ENCODE results near the gene BSND.
"Not testable (repeated sequence)": the region's sequence is repeated elsewhere in the genome, so short reads cannot be mapped to it uniquely, and the experiment has no call there.

BSND gene

DNA sequence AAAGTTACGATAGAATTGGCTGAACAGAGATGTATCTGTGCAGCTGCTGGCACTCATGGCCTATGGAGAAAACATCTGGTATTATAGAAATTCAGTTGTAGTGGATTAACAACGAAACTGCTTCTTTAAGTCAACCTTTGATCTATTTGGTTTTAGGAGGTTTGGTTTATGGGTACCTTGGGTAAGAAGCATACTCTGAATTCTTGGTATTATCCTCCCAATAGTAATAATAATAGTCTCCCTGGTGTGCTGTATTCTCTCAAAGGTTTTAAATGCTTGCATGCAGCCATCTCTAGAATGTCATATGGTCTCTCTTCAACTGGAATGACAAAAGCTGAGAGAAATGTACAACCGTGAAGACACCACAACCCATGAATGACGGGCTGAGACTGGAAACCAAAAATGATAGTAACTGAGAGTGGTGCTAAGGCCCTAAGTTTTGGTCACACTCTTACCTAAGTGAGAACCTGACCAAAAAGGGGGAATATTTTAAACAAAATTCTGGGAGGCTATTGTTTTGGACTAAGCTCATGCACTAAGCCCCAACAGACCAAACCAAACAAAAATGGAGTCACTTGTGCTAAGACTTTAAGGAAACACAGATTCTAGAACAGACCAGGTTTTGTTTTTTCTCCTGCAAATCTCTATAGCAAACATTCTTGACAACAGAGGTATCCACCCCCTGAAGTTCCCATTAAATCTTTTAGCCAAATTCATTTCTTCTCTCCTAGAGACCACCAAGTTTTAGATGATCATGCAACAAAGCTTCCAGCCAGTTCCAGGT is 35.9 kb upstream of the BSND start:
- H3K27ac ChIP-seq (ENCODE audit: low read depth, low read length), result no peak overlapping the region
- H3K27me3 ChIP-seq (ENCODE audit: control insufficient read depth in 1 of 2, insufficient read depth in 2 of 2, low read length in 2 of 2), result no peaks in the 10 kb centered on the region
- H3K9ac ChIP-seq (ENCODE audit: low read depth in 1 of 2, low read length in 2 of 2), result no peak overlapping the region
- H3K36me3 ChIP-seq (ENCODE audit: control insufficient read depth in 1 of 2, insufficient read depth in 2 of 2, low read length in 2 of 2), result no peaks in the 10 kb centered on the region
- H3K9me3 ChIP-seq (ENCODE audit: control insufficient read depth in 1 of 2, low read length in 2 of 2), result peaks cover 0 to 3% of the 10 kb centered on the region in 2 donors
- peaks cover 0 to 6% of the 10 kb centered on the region in 2 donors for H3K4me1 ChIP-seq (ENCODE audit: control insufficient read depth in 1 of 2, insufficient read depth in 2 of 2, low read length in 2 of 2)
- H3K4me3 ChIP-seq (ENCODE audit: low read depth in 1 of 2, low read length in 2 of 2), result no peak overlapping the region

DNA sequence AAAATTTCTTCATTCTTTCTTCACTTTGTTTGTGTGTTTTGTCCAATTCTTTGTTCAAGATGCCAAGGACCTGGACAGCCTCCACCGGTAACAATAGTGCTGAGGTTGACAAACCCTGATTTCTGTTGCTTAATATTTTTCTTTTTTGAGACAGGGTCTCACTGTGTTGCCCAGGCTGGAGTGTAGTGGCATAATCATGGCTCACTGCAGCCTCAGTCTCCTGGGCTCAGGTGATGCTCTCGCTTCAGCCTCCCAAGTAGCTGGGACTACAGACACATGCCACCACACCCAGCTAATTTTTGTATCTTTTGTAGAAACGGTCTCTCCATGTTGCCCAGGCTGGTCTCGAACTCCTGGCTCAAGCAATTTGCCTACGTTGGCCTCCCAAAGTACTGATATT is 34.9 kb upstream of the BSND start:
- H3K27ac ChIP-seq (ENCODE audit: low read depth, low read length); H3K9me3 ChIP-seq (ENCODE audit: control insufficient read depth in 1 of 2, low read length in 2 of 2); H3K9ac ChIP-seq (ENCODE audit: low read depth in 1 of 2, low read length in 2 of 2); H3K4me1 ChIP-seq (ENCODE audit: control insufficient read depth in 1 of 2, insufficient read depth in 2 of 2, low read length in 2 of 2); H3K27me3 ChIP-seq (ENCODE audit: control insufficient read depth in 1 of 2, insufficient read depth in 2 of 2, low read length in 2 of 2); H3K36me3 ChIP-seq (ENCODE audit: control insufficient read depth in 1 of 2, insufficient read depth in 2 of 2, low read length in 2 of 2); H3K4me3 ChIP-seq (ENCODE audit: low read depth in 1 of 2, low read length in 2 of 2): not testable (repeated sequence)

DNA sequence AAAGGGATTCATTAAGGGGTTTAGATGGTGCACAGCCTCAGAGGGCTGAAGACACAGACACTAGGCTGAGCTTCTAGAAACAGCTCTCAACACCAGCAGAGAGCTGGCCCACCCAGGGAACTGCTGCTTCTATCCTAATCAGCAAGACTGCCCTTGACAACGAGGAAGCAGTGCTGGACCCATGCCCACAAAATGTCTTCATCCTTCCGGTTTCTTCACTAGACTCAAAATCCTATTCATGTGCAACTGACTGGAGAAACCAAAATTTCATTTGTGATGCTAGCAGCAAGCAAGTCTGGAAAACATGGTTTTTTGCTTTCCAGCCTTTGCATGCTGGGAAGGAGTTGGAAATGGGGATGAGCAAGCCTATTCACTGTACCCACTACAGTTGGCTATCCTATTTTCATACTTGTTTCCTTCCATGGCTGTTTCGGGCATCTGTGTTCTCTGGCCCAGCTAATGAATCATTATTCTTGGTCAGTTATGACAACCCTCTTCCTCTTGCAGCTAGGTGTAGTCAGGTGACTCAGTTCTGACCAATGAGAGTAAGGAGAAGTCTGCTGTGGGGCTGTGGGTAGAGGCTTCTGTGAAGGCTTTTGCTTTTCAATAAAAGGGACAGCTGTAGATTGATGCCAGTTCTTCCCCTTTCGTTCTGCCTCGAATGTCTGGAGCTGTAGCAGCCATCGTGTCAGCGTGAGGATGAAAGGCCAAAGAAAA is 33.0 kb upstream of the BSND start:
- H3K27ac ChIP-seq (ENCODE audit: low read depth, low read length), result no peak overlapping the region

DNA sequence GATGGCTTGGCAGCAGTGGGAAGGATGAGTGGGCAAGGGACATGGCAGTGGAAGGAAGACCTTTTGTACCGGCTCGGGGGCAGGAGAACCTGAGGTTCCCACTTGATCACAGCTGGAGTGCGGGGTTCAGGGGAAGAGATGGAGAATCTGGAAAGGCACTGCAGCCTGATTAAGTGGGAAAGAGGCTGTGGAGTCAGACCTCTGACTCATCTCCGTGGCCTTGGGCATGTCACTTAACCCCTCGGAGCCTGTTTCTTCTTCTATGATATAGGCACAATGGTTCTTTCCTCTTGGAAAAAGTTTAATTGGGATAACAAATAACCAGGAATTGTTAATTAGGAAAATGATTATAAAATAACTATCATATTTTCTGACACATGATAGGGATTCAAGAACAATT is 31.4 kb upstream of the BSND start:
- Histone ChIP-seq H3K4me3 (ENCODE audit: low read depth in 1 of 2, low read length in 2 of 2) (no peak overlapping the region), H3K9me3 (ENCODE audit: control insufficient read depth in 1 of 2, low read length in 2 of 2) (no peaks in the 10 kb centered on the region), H3K27ac (ENCODE audit: low read depth, low read length) (no peak overlapping the region), H3K9ac (ENCODE audit: low read depth in 1 of 2, low read length in 2 of 2) (no peak overlapping the region), H3K27me3 (ENCODE audit: control insufficient read depth in 1 of 2, insufficient read depth in 2 of 2, low read length in 2 of 2) (peaks cover 0 to 2% of the 10 kb centered on the region in 2 donors), H3K36me3 (ENCODE audit: control insufficient read depth in 1 of 2, insufficient read depth in 2 of 2, low read length in 2 of 2) (no peaks in the 10 kb centered on the region), H3K4me1 (ENCODE audit: control insufficient read depth in 1 of 2, insufficient read depth in 2 of 2, low read length in 2 of 2) (peaks cover 9 to 14% of the 10 kb centered on the region in 2 donors)

More for the DNA sequence above, 33.0 kb upstream of the BSND start:
- Histone ChIP-seq H3K27me3 (ENCODE audit: control insufficient read depth in 1 of 2, insufficient read depth in 2 of 2, low read length in 2 of 2) (no peaks in the 10 kb centered on the region), H3K4me3 (ENCODE audit: low read depth in 1 of 2, low read length in 2 of 2) (no peak overlapping the region), H3K36me3 (ENCODE audit: control insufficient read depth in 1 of 2, insufficient read depth in 2 of 2, low read length in 2 of 2) (no peaks in the 10 kb centered on the region), H3K4me1 (ENCODE audit: control insufficient read depth in 1 of 2, insufficient read depth in 2 of 2, low read length in 2 of 2) (peaks cover 3 to 8% of the 10 kb centered on the region in 2 donors), H3K9me3 (ENCODE audit: control insufficient read depth in 1 of 2, low read length in 2 of 2) (no peaks in the 10 kb centered on the region), H3K9ac (ENCODE audit: low read depth in 1 of 2, low read length in 2 of 2) (no peak overlapping the region)

DNA sequence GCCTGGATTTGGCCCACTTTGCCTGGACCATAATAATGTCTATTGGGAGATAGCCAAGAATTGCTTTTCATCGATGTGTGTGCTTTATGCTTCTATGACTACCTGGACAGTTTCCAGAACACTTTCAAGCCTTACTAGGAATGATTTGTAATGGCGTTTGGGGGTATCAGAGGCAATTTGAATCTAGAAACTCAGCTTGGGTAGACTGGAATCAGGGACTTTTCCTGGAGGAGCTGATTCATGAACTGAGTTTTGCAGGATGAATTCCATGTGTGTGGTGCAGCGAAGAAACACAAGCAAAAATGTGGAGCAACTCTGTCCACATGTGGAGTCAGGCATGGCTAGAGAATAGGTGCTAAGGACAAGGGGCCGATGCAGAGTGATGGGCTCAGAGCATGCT is 30.2 kb upstream of the BSND start:
- no peaks in the 10 kb centered on the region for H3K36me3 ChIP-seq (ENCODE audit: control insufficient read depth in 1 of 2, insufficient read depth in 2 of 2, low read length in 2 of 2)

DNA sequence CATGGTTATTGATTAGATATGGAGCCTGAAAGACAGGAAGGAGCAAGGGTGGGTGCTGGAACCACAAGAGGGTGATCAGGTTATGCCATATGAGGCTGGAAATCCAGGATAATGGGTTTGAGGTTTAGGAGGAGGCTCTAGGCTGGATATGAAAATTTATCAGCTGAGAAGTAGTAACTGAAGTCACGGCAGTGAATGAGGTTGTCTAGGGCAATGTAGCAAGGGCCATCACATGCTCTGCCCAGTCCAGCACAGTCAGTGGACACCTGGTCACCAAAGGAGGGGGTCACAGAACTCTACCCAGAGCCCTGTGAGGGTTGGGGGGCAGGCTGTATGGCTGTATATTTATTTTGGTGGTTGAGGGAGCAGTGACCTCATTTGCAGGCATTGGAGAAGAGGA is 28.9 kb upstream of the BSND start:
- H3K4me1 ChIP-seq (ENCODE audit: control insufficient read depth in 1 of 2, insufficient read depth in 2 of 2, low read length in 2 of 2), result peaks cover 9 to 18% of the 10 kb centered on the region in 2 donors
- H3K9me3 ChIP-seq (ENCODE audit: control insufficient read depth in 1 of 2, low read length in 2 of 2), result no peaks in the 10 kb centered on the region
- H3K9ac ChIP-seq (ENCODE audit: low read depth in 1 of 2, low read length in 2 of 2), result no peak overlapping the region
- no peaks in the 10 kb centered on the region for H3K36me3 ChIP-seq (ENCODE audit: control insufficient read depth in 1 of 2, insufficient read depth in 2 of 2, low read length in 2 of 2)
- H3K4me3 ChIP-seq (ENCODE audit: low read depth in 1 of 2, low read length in 2 of 2), result no peak overlapping the region
- H3K27ac ChIP-seq (ENCODE audit: low read depth, low read length), result no peak overlapping the region
- H3K27me3 ChIP-seq (ENCODE audit: control insufficient read depth in 1 of 2, insufficient read depth in 2 of 2, low read length in 2 of 2), result peaks cover 0 to 3% of the 10 kb centered on the region in 2 donors

More for the DNA sequence above, 30.2 kb upstream of the BSND start:
- peaks cover 0 to 3% of the 10 kb centered on the region in 2 donors for H3K27me3 ChIP-seq (ENCODE audit: control insufficient read depth in 1 of 2, insufficient read depth in 2 of 2, low read length in 2 of 2)
- peaks cover 9 to 17% of the 10 kb centered on the region in 2 donors for H3K4me1 ChIP-seq (ENCODE audit: control insufficient read depth in 1 of 2, insufficient read depth in 2 of 2, low read length in 2 of 2)
- H3K27ac ChIP-seq (ENCODE audit: low read depth, low read length), result no peak overlapping the region
- H3K9me3 ChIP-seq (ENCODE audit: control insufficient read depth in 1 of 2, low read length in 2 of 2), result no peaks in the 10 kb centered on the region
- no peak overlapping the region for H3K4me3 ChIP-seq (ENCODE audit: low read depth in 1 of 2, low read length in 2 of 2)
- H3K9ac ChIP-seq (ENCODE audit: low read depth in 1 of 2, low read length in 2 of 2), result no peak overlapping the region

DNA sequence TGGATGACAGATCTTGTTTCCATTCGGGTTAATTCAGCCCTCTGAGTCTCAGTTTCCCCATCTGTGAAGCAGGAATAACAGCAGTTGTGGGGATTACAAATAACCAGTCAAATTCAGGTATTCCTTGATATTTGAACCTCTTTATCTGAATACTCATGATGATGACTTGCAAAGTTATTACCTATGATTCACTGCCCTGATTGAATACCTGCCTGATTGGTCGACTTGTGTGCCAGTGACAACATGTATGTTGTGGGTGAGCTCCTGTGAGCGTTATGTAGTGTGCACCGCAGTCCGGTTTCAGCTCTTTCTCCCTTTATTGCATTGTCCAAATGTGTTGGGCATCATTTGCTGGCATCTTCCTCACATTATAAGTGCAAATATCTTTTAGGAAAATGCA is 27.8 kb upstream of the BSND start:
- H3K27ac ChIP-seq (ENCODE audit: low read depth, low read length), result no peak overlapping the region
- no peak overlapping the region for H3K9ac ChIP-seq (ENCODE audit: low read depth in 1 of 2, low read length in 2 of 2)
- peaks cover 9 to 13% of the 10 kb centered on the region in 2 donors for H3K4me1 ChIP-seq (ENCODE audit: control insufficient read depth in 1 of 2, insufficient read depth in 2 of 2, low read length in 2 of 2)
- no peaks in the 10 kb centered on the region for H3K36me3 ChIP-seq (ENCODE audit: control insufficient read depth in 1 of 2, insufficient read depth in 2 of 2, low read length in 2 of 2)
- no peaks in the 10 kb centered on the region for H3K9me3 ChIP-seq (ENCODE audit: control insufficient read depth in 1 of 2, low read length in 2 of 2)
- H3K27me3 ChIP-seq (ENCODE audit: control insufficient read depth in 1 of 2, insufficient read depth in 2 of 2, low read length in 2 of 2), result peaks cover 0 to 3% of the 10 kb centered on the region in 2 donors
- no peak overlapping the region for H3K4me3 ChIP-seq (ENCODE audit: low read depth in 1 of 2, low read length in 2 of 2)

GRCh38 chr1:54971317-54971791 is 27.4 kb upstream of the BSND start:
- no peaks in the 10 kb centered on the region for H3K9me3 ChIP-seq (ENCODE audit: control insufficient read depth in 1 of 2, low read length in 2 of 2)
- no peak overlapping the region for H3K27ac ChIP-seq (ENCODE audit: low read depth, low read length)
- H3K36me3 ChIP-seq (ENCODE audit: control insufficient read depth in 1 of 2, insufficient read depth in 2 of 2, low read length in 2 of 2), result no peaks in the 10 kb centered on the region
- H3K27me3 ChIP-seq (ENCODE audit: control insufficient read depth in 1 of 2, insufficient read depth in 2 of 2, low read length in 2 of 2), result peaks cover 0 to 3% of the 10 kb centered on the region in 2 donors
- H3K4me3 ChIP-seq (ENCODE audit: low read depth in 1 of 2, low read length in 2 of 2), result no peak overlapping the region
- no peak overlapping the region for H3K9ac ChIP-seq (ENCODE audit: low read depth in 1 of 2, low read length in 2 of 2)
- peaks cover 9 to 12% of the 10 kb centered on the region in 2 donors for H3K4me1 ChIP-seq (ENCODE audit: control insufficient read depth in 1 of 2, insufficient read depth in 2 of 2, low read length in 2 of 2)

DNA sequence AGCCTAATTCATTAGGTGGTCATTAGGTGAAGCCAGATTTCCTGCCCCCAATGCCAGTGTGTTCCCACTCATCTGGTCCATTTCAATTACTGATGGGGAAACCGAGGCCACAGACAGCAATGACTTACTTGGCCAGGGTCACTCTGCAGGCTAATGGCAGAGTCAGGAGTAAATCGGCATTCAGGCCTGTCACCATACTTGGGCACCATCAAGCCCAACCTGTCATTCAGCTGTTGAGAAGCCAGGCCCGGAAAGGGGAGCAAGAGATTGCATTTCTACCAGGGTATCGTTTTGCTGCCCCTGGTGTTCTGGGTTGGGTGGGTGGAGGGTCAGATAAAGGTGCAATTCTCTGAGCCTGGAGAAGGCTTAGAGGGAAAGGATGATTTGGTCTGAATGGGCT is 26.3 kb upstream of the BSND start:
- Histone ChIP-seq H3K27ac (ENCODE audit: low read depth, low read length) (no peak overlapping the region), H3K36me3 (ENCODE audit: control insufficient read depth in 1 of 2, insufficient read depth in 2 of 2, low read length in 2 of 2) (no peaks in the 10 kb centered on the region), H3K27me3 (ENCODE audit: control insufficient read depth in 1 of 2, insufficient read depth in 2 of 2, low read length in 2 of 2) (peaks cover 0 to 3% of the 10 kb centered on the region in 2 donors), H3K9me3 (ENCODE audit: control insufficient read depth in 1 of 2, low read length in 2 of 2) (no peaks in the 10 kb centered on the region), H3K4me1 (ENCODE audit: control insufficient read depth in 1 of 2, insufficient read depth in 2 of 2, low read length in 2 of 2) (peaks cover 9 to 12% of the 10 kb centered on the region in 2 donors), H3K4me3 (ENCODE audit: low read depth in 1 of 2, low read length in 2 of 2) (no peak overlapping the region), H3K9ac (ENCODE audit: low read depth in 1 of 2, low read length in 2 of 2) (no peak overlapping the region)

DNA sequence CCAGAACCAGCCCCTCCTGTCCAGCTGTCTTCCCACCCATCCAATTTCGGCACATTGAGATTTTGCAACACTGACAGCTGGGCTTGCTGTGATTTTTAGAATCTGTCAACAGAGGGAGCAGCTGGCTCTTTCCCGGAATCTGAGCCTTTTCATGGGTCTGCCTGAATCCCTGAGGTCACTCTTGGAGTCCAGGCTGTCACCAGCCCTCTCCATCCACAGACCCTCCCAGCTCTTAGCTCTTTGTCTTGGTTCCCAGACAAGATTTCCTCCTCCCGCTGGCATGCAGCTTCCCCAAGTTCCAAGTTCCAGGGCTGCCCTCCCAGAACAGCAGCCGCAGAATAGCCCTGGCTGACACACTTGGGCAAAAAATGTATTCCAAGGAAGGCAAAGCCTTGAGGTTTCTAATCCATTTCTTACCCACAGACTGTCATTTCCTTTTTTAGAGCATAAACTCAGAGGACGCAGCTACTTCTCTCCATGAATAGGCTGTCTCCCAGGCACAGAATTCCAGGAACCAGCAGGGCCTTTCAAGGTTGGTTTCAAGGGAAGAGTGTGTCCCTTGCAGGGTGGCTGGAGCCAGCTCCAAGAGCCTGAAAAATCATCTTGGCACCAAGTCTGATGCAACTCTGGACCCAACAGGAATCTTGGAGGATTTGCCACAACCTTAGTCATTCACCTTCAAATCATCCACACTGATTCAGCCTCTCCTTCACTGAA is 25.4 kb upstream of the BSND start:
- H3K27ac ChIP-seq (ENCODE audit: low read depth, low read length), result no peak overlapping the region
- no peak overlapping the region for H3K9ac ChIP-seq (ENCODE audit: low read depth in 1 of 2, low read length in 2 of 2)

More for the DNA sequence above, 25.4 kb upstream of the BSND start:
- Histone ChIP-seq H3K27me3 (ENCODE audit: control insufficient read depth in 1 of 2, insufficient read depth in 2 of 2, low read length in 2 of 2) (peaks cover 0 to 3% of the 10 kb centered on the region in 2 donors), H3K36me3 (ENCODE audit: control insufficient read depth in 1 of 2, insufficient read depth in 2 of 2, low read length in 2 of 2) (no peaks in the 10 kb centered on the region), H3K4me3 (ENCODE audit: low read depth in 1 of 2, low read length in 2 of 2) (no peak overlapping the region), H3K4me1 (ENCODE audit: control insufficient read depth in 1 of 2, insufficient read depth in 2 of 2, low read length in 2 of 2) (peaks cover 15 to 16% of the 10 kb centered on the region in 2 donors), H3K9me3 (ENCODE audit: control insufficient read depth in 1 of 2, low read length in 2 of 2) (no peaks in the 10 kb centered on the region)

Measured in duodenal mucosa (tissue), 2 donors.